Hepatocyte (in vitro differentiated cells): ENCODE measurements around the gene KIRREL3.

Experiments
- CTCF ChIP-seq: fragments of 200-600 bp; sonication (generic); IDR thresholded peaks from 2 replicates; pipeline ENCODE4 v1.5.1; 2016; ENCODE audit warnings: antibody characterized with exemption, mild to moderate bottlenecking; ENCODE audit not compliant: poor library complexity
- EZH2 ChIP-seq: fragments of 200-600 bp; sonication (generic); IDR thresholded peaks from 2 replicates; pipeline ENCODE4 v1.6.1; 2016; ENCODE audit warnings: antibody characterized with exemption, mild to moderate bottlenecking, borderline replicate concordance
- EZH2phosphoT487 ChIP-seq: fragments of 200-600 bp; sonication (generic); IDR thresholded peaks from one replicate; pipeline ENCODE4 v1.6.1; 2018; ENCODE audit warnings: antibody characterized with exemption, mild to moderate bottlenecking, low read depth, moderate library complexity; ENCODE audit not compliant: unreplicated experiment, severe bottlenecking

GRCh38 chr11:126522606-126523005 lies 478.0 kb downstream of the KIRREL3 start:
- TF ChIP-seq CTCF (no peak), EZH2 (no peak), EZH2phosphoT487 (no peak)
